H9 (cell line): Measurements from ENCODE around the gene HOMER3. TPM values are rescaled to one million over a fixed set of nuclear protein-coding genes. Genes with fewer than 3 reads are reported as not detected.

Experiments used
- DNase-seq: peaks from one replicate; pipeline ENCODE4 v3.0.0-alpha.2; 2017
- H2AFZ ChIP-seq: one replicate; pipeline ENCODE4 v1.6.1; 2013; ENCODE audit warnings: mild to moderate bottlenecking, low read length, control low read depth, moderate library complexity
- H2AK5ac ChIP-seq: 2 replicates; pipeline ENCODE4 v1.6.1; 2013; ENCODE audit warnings: low read length, control low read depth, mixed read lengths; ENCODE audit not compliant: insufficient read length
- H2BK120ac ChIP-seq: one replicate; pipeline ENCODE4 v1.6.1; 2013; ENCODE audit warnings: low read depth, mild to moderate bottlenecking, low read length, control low read depth, inconsistent platforms; ENCODE audit not compliant: poor library complexity, severe bottlenecking
- H2BK12ac ChIP-seq: 2 replicates; pipeline ENCODE4 v1.6.1; 2013; ENCODE audit warnings: low read length, control low read depth, mixed read lengths, low read depth; ENCODE audit not compliant: insufficient read length
- H2BK15ac ChIP-seq: 2 replicates; pipeline ENCODE4 v1.6.1; 2013; ENCODE audit warnings: low read depth, low read length, control low read depth
- H2BK20ac ChIP-seq: one replicate; pipeline ENCODE4 v1.6.1; 2013; ENCODE audit warnings: low read depth, mild to moderate bottlenecking, low read length, control low read depth, inconsistent platforms; ENCODE audit not compliant: poor library complexity, severe bottlenecking
- H2BK5ac ChIP-seq: 2 replicates; pipeline ENCODE4 v1.6.1; 2013; ENCODE audit warnings: low read length, control low read depth, mixed read lengths; ENCODE audit not compliant: insufficient read length
- H3K14ac ChIP-seq: 2 replicates; pipeline ENCODE4 v1.6.1; 2013; ENCODE audit warnings: low read length, control low read depth; ENCODE audit not compliant: insufficient read depth
- H3K18ac ChIP-seq: 2 replicates; pipeline ENCODE4 v1.6.1; 2013; ENCODE audit warnings: low read depth, mild to moderate bottlenecking, mixed read lengths, low read length, control low read depth; ENCODE audit not compliant: insufficient read length
- H3K23ac ChIP-seq: 2 replicates; pipeline ENCODE4 v1.6.1; 2013; ENCODE audit warnings: low read length, control low read depth, mixed read lengths, low read depth; ENCODE audit not compliant: insufficient read length
- H3K23me2 ChIP-seq: 2 replicates; pipeline ENCODE4 v1.6.1; 2013; ENCODE audit warnings: low read depth, mild to moderate bottlenecking, mixed read lengths, low read length, control low read depth; ENCODE audit not compliant: insufficient read length, poor library complexity, severe bottlenecking
- H3K27ac ChIP-seq: 2 replicates; pipeline ENCODE4 v1.5.1; 2013; ENCODE audit warnings: low read length, control low read depth, mixed read lengths, low read depth; ENCODE audit not compliant: insufficient read length
- H3K27me3 ChIP-seq: 2 replicates; pipeline ENCODE4 v1.6.1; 2013; ENCODE audit warnings: low read length, control low read depth, inconsistent platforms; ENCODE audit not compliant: insufficient read depth
- H3K4ac ChIP-seq: 2 replicates; pipeline ENCODE4 v1.6.1; 2013; ENCODE audit warnings: low read depth, mild to moderate bottlenecking, control low read depth, inconsistent platforms, low read length, moderate library complexity
- H3K4me1 ChIP-seq: 2 replicates; pipeline ENCODE4 v1.6.1; 2013; ENCODE audit warnings: low read length, control low read depth, inconsistent platforms; ENCODE audit not compliant: insufficient read depth
- H3K4me2 ChIP-seq: 2 replicates; pipeline ENCODE4 v1.6.1; 2013; ENCODE audit warnings: low read length, control low read depth, mixed read lengths; ENCODE audit not compliant: insufficient read length, insufficient read depth
- H3K56ac ChIP-seq: 2 replicates; pipeline ENCODE4 v1.6.1; 2013; ENCODE audit warnings: low read depth, mild to moderate bottlenecking, mixed read lengths, low read length, control low read depth; ENCODE audit not compliant: insufficient read length
- H3K79me1 ChIP-seq: 2 replicates; pipeline ENCODE4 v1.6.1; 2013; ENCODE audit warnings: low read depth, mild to moderate bottlenecking, moderate library complexity, low read length, control low read depth, inconsistent platforms; ENCODE audit not compliant: insufficient read depth, poor library complexity, severe bottlenecking
- H3K79me2 ChIP-seq: 2 replicates; pipeline ENCODE4 v1.6.1; 2013; ENCODE audit warnings: low read length, control low read depth, inconsistent platforms; ENCODE audit not compliant: insufficient read depth
- H3K9ac ChIP-seq: 2 replicates; pipeline ENCODE4 v1.6.1; 2013; ENCODE audit warnings: low read length, control low read depth, mixed read lengths; ENCODE audit not compliant: insufficient read length; ENCODE audit errors: extremely low read depth
- H3K9me3 ChIP-seq: one replicate; pipeline ENCODE4 v1.6.1; 2013; ENCODE audit warnings: low read depth, low read length, inconsistent platforms; ENCODE audit not compliant: control insufficient read depth
- H3T11ph ChIP-seq: one replicate; pipeline ENCODE4 v1.6.1; 2013; ENCODE audit warnings: mild to moderate bottlenecking, low read length, control low read depth, inconsistent platforms
- H4K20me1 ChIP-seq: one replicate; pipeline ENCODE4 v1.6.1; 2013; ENCODE audit not compliant: control insufficient read depth, insufficient read length, insufficient read depth
- H4K5ac ChIP-seq: 2 replicates; pipeline ENCODE4 v1.6.1; 2013; ENCODE audit warnings: low read depth, mild to moderate bottlenecking, mixed read lengths, low read length, control low read depth; ENCODE audit not compliant: insufficient read length
- H4K8ac ChIP-seq: replicated peaks from 2 replicates; pipeline ENCODE4 v1.6.1; 2013; ENCODE audit warnings: low read length, control low read depth, mixed read lengths, low read depth; ENCODE audit not compliant: insufficient read length
- H4K91ac ChIP-seq: 2 replicates; pipeline ENCODE4 v1.6.1; 2013; ENCODE audit warnings: low read depth, mild to moderate bottlenecking, moderate library complexity, mixed read lengths, low read length, control low read depth; ENCODE audit not compliant: insufficient read length
- H3K27ac Mint-ChIP-seq, 3 experiments: 2 replicates in 2 of 3; 3 replicates in 1 of 3; pipeline ENCODE4 v1.8.0; 2020 to 2021; ENCODE audit warnings: mixed read lengths in 3 of 3, mild to moderate bottlenecking in 1 of 3, moderate library complexity in 1 of 3
- H3K27me3 Mint-ChIP-seq: 2 replicates; pipeline ENCODE4 v1.8.0; 2021; ENCODE audit warnings: low read depth, mild to moderate bottlenecking, moderate library complexity, mixed read lengths
- H3K36me3 Mint-ChIP-seq, 3 experiments: 2 replicates in 2 of 3; 3 replicates in 1 of 3; pipeline ENCODE4 v1.8.0; 2020 to 2021; ENCODE audit warnings: low read depth in 3 of 3, mixed read lengths in 3 of 3; ENCODE audit not compliant: insufficient read depth in 1 of 3
- H3K4me1 Mint-ChIP-seq, 2 experiments: 2 replicates each; pipeline ENCODE4 v1.8.0; 2020; ENCODE audit warnings: mixed read lengths in 2 of 2
- H3K4me3 Mint-ChIP-seq, 2 experiments: 2 replicates in 1 of 2; 3 replicates in 1 of 2; pipeline ENCODE4 v1.8.0; 2020 to 2021; ENCODE audit warnings: mild to moderate bottlenecking in 2 of 2, mixed read lengths in 2 of 2, moderate library complexity in 1 of 2
- H3K9me3 Mint-ChIP-seq, 2 experiments: 2 replicates in 1 of 2; 3 replicates in 1 of 2; pipeline ENCODE4 v1.8.0; 2020; ENCODE audit warnings: mild to moderate bottlenecking in 2 of 2, mixed read lengths in 2 of 2, moderate library complexity in 1 of 2
- WGBS: extraction: QIAGEN DNeasy Blood & Tissue Kit; methylation state at CpG from one replicate; pipeline ENCODE4 v1.1.7; 2013; ENCODE audit warnings: missing lambda C conversion rate, low lambda C conversion rate, mixed read lengths; ENCODE audit not compliant: insufficient read length; ENCODE audit errors: extremely low coverage; 5-methylcytosine and 5-hydroxymethylcytosine counted together
- total RNA-seq: library from RNA; stranded (reverse); gene quantifications from 2 replicates; pipeline ENCODE4 v1.2.1, GENCODE V29; 2021
- TF ChIP-seq, protein P1 (sequence below): fragments of 200-600 bp; sonication (generic); conservative IDR thresholded peaks from 3 replicates; pipeline ENCODE4 v1.8.0; 2021; ENCODE audit warnings: antibody characterized with exemption, mild to moderate bottlenecking

HOMER3 gene
- total RNA-seq, 1 experiment from 2014 or later: 20.2 TPM

GRCh38 chr19:18960370-18960769 is 19.4 kb upstream of the HOMER3 start:
- Histone ChIP-seq H2AFZ (no peak overlapping the region), H3K79me2 (no peaks in the 10 kb centered on the region), H3K23ac (no peak overlapping the region), H3K9me3 (no peaks in the 10 kb centered on the region), H3K23me2 (no peaks in the 10 kb centered on the region), H2BK20ac (no peak overlapping the region), H3K18ac (no peak overlapping the region), H3K79me1 (no peaks in the 10 kb centered on the region), H3T11ph (no peak overlapping the region), H4K20me1 (no peaks in the 10 kb centered on the region), H3K27me3 (no peaks in the 10 kb centered on the region), H3K4ac (no peak overlapping the region), H2BK120ac (no peak overlapping the region), H2BK5ac (no peak overlapping the region), H3K4me1 (no peaks in the 10 kb centered on the region), H3K4me2 (no peak overlapping the region), H2AK5ac (no peak overlapping the region), H3K56ac (no peak overlapping the region), H4K8ac (no peak overlapping the region), H3K9ac (no peak overlapping the region), H2BK15ac (no peak overlapping the region), H3K14ac (no peak overlapping the region), H3K27ac (no peak overlapping the region), H4K91ac (no peak overlapping the region), H4K5ac (no peak overlapping the region), H2BK12ac (no peak overlapping the region)
- Mint-ChIP-seq H3K27ac (no peak overlapping the region), H3K36me3 (no peaks in the 10 kb centered on the region), H3K4me1 (peaks cover 5 to 12% of the 10 kb centered on the region in 2 experiments), H3K27me3 (peaks cover 27% of the 10 kb centered on the region), H3K9me3 (no peaks in the 10 kb centered on the region), H3K4me3 (no peak overlapping the region)
- TF ChIP-seq, protein P1, sequence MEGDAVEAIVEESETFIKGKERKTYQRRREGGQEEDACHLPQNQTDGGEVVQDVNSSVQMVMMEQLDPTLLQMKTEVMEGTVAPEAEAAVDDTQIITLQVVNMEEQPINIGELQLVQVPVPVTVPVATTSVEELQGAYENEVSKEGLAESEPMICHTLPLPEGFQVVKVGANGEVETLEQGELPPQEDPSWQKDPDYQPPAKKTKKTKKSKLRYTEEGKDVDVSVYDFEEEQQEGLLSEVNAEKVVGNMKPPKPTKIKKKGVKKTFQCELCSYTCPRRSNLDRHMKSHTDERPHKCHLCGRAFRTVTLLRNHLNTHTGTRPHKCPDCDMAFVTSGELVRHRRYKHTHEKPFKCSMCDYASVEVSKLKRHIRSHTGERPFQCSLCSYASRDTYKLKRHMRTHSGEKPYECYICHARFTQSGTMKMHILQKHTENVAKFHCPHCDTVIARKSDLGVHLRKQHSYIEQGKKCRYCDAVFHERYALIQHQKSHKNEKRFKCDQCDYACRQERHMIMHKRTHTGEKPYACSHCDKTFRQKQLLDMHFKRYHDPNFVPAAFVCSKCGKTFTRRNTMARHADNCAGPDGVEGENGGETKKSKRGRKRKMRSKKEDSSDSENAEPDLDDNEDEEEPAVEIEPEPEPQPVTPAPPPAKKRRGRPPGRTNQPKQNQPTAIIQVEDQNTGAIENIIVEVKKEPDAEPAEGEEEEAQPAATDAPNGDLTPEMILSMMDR: no peak
- DNase-seq: no peak
- no CpG with 5 or more reads among the region's 4 CpGs for WGBS
